Measurements from ENCODE around the gene ADAMTS6.

- TF ChIP-seq CTCF (IDR thresholded peaks at IDR 0.05; ENCODE audit: insufficient read depth, low read length, poor library complexity, severe bottlenecking): no peak
- no peak for TF ChIP-seq EZH2phosphoT487 (conservative IDR thresholded peaks at IDR 0.05; ENCODE audit: low read length)
These were observed 91.5 kb downstream of the ADAMTS6 start for GRCh38 chr5:65390208-65390607.

All from SU-DHL-6 (cell line).